ENCODE measurements around the gene AQP12A.

The AQP12A gene

DNA sequence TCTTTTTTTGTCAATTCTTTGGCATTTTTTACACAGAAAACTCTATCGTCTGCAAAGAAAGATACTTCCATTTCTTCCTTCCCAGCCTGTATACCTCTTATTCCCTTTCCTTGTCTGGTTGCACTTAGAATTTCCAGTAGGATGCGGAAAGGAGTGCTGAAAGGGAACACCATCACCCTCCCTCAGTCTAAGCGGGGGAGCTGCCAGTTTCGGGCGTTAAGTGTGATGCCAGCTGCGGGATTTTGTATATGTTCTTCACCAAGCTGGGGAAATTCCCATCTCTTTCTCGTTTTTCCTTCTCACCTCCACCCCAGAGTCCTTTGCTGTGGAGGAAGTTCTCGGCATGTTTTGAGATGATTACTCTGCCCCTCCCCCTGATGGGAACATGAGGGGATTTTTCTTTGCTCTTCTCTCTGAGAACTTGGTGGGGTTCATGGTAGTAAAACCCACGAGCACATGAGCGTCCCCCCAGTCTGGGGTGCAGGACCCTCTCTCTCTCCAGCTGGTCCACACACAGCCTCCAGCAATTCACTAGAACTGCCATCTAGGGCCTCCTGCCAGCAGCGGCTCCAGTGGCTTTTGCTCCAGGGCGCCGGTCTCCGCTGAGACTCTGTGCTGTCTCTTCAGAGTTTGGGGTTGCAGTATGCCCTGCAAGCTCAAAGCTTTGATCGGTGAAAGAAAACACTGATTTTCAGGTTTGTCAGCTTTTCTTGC is 15.5 kb downstream of the AQP12A start:
- no peak for DNase-seq

DNA sequence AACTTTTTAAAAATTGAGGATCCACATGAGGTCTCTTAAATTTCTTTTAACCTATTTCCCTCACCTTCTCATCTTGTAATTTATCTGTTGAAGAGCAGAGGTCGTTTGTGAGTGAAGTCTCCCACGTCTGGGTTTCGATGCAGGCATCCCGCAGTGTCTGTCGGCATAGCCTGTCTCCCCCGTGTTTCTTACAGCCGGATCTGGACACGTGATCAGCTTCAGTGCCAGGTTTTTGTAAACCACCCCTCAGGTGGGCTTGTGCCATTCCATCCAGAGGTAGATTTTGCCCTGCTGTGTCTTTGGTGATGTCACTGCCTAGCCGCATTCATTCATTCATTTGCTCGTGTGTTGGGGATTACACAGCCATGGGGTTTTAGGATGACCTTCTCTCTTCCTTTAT is 16.2 kb downstream of the AQP12A start:
- no peak for DNase-seq

DNA sequence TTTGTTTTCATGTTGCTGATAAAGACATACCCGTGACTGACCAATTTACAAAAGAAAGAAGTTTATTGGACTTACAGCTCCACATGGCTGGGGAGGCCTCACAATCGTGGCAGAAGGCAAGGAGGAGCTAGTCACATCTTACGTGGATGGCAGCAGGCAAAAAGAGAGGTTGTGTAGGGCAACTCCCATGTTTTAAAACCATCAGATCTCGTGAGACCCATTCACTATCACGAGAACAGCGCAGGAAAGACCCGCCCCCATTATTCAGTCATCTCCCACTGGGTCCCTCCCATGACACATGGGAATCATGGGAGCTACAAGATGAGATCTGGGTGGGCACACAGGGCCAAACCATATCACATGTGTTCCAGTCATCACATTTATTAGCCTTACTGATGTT is 16.8 kb downstream of the AQP12A start:
- DNase-seq = no peak

DNA sequence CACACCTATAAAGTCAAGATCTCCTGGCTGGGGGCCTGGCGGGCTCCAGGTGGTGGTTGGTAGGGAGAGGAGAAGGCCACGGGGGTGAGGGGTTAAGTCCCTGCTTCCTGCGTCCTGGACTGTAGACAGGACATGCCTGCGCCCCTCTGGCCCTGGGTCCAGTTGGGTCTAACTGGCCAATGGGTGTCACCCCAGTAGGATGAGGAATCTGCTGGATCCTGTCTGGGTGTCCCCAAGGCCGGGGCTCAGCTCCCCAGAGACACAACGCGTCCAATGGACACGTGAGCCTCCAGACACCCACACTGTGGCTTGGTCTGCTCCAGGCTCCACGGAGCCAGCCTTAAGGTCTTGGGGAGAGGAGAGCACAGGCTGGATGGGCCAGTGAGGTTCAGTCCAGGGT is 19.6 kb downstream of the AQP12A start:
- DNase-seq = no peak

DNA sequence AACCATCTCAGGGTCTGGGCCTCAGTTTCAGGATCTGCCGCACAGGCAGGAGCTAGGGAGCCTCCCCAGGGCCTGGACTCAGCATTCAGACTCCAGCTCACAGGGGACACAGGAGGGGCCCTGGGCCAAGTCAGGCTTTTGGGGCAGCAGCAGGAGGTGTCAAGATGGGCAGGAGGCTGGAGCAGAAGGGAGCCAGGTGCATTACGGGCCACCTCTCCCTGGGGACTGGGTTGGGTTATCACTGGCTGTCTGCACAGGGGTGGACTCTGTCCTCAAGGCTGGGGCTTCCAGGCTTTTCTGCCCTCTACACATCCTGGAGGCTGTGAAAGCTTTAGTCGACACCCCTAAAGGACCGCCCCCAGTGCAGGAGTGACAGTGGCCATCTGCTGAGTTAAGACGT is 20.0 kb downstream of the AQP12A start:
- no peak for DNase-seq

DNA sequence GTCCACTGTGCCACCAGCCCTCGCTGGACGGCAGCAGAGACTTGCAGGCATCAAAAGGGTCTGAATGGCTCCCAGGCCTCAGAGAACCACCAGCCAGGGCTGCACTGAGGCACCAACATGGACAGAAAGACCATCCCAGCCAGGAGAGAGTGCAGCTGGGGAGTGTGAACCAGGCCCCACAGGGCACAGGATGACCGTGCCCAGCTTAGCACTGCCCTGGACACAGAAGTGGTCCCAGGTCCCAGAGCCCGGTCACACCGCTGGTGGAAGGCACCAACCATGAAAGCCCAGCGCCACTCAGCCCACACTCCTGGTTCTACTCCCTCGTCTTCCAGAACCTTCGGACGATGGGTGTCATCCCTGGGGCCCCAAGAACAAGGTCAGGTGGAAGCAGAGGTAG is 20.5 kb downstream of the AQP12A start:
- DNase-seq = no peak

DNA sequence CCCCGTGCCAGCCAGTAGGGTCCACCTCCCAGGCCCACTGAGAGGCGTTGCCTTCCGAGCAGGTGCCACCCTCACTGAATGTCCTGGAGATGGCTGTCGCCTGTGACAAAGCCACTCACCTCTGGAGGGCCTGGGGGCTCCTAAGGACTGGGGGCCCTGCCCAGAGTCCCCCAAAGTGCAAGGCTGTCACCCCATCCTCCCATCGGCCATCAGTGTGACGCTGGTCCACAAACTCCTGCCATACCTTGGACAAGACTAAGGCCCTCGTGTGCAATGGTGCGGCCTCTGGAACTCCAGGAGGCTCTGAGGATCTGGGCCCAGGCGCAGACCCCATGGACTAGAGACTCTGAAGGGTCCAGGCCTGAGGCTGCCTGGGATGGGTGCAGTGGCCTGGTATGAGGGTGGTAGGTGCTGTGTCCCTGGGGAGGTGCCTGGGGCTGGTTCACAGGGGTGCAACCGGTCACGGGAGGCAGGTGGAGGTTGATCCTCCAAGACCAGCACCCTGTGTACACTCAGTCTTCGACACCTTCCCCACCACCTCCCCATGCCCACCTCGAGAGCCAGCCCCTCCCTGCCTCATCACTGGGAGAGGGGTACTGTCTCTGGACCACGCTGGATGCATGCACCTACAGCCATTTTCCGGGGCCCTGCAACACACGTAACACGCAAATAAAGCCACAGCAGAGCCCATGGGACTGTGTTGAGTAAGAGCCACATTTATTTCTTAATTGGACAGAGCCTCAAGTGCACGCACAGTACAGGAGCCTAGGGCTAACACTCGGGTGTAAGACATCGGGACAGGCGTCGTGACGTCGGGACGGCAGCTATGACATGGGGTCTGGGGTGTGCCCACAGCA is 21.6 kb downstream of the AQP12A start:
- no peak for DNase-seq

DNA sequence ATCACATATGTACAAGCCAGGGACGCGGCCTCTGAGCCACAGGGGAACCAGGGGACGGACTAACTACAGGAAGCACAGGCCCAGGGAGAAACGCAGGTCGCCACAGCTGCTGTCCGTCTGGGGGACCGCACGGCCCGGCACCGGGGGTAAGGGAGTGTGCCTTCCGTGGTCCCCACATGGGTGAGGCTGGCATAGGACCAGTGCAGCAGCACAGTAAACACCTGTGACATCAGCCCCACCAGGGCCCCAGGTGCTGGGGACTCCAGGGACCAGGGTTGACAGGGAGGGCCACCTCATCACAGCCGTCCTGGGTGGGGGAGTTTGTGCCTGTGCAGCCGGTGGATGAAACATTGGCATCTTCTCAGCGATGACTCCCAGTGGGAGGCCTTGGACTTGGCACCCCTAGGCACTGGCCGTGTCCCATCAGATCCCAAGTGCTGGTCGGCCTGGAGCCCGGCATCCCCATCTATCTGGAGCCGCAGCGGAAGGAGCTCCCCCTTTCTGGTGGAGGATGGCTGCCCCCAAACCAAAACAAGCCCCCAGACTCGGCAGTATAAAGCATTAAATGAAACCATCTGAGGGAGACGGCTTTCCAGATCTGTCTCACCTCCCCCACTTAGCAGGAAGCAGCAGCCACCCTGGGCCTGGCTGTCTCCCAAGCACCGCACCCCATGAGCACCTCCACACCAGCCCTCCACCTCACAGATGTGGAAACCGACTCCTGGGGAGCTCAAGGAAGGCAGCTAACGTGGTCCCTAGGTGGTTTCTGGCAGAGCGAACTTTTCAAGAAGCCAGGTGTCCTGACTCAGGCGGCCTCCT is 22.5 kb downstream of the AQP12A start:
- no peak for DNase-seq

DNA sequence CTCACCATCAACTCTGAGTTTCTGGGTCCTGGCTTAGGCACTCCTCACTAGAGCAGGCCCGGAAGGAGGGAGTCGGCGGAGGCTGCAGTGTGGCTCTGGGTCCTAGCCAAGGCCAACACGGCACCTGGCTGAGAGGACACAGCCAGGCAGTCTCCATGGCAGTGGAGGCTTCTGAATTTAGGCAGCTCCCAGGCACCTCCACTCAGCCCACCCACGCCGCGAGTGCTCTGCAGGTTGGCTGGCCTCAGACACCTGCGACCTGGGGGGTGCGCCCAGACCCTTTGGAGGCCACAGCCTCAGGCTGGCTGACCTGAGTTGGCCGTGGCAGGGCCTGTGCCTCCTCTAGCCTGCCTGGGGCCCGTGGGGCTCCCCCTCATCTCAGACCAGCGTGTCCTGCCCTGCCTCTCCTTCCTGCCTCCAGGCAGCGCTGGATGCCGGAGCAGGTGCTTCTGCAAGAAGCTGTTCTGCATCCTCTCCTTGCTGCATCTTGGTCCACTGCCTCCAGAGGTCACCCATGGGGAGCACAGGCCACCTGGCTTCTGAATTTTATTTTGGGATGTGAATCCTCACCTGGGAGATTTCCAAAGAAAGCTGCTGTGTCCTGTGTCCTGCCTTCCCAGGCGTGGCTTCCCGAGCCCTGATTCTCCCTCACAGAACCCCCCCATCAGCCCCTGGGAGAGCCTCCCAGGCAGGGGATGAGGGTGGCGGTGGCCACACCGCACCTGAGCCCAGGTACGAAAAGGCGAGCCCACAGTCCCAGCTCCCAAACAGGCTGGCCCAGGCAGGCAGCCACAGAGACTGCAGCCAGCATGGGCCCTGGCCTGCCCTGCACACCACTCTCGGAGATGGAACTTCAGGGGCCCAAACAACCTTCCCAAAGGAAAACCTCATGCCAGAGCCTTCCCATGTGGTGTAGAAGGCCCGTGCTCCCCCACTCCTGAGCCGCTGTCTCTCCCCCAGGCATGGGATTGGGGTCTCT is 23.4 kb downstream of the AQP12A start:
- DNase-seq = peak in 1 of 58 donors; percentile 19

DNA sequence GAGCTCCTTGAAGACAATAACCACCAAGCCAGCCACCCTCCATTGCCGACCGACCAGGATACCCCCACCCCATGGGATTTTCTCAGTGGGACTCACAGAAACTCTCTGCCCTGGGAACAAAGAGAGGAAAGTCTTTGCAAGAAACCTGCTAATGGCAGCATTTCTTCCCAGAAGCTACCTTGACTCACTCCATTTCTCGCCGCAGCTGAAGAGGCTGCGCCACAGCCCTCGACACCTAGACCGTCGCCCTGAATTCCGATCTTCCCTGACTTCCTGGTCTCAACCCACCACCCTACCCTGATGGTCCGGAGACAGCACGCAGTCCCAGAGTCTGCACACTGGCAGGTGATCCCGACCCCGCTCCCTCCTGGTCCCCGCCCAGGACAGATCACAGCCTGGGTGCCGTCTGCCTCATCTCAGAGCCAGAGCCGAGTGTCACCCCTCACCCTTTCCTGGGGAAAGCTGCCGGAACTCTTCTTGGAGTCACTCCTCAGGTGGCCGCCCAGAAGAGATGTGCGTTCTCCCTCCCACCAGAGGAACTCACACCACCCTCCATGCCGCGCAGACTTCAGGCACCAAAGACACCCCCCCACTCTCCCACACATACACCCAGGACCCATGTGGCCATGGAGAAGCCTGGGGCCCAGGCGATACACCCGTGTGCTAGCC is 24.6 kb downstream of the AQP12A start:
- no peak for DNase-seq

DNA sequence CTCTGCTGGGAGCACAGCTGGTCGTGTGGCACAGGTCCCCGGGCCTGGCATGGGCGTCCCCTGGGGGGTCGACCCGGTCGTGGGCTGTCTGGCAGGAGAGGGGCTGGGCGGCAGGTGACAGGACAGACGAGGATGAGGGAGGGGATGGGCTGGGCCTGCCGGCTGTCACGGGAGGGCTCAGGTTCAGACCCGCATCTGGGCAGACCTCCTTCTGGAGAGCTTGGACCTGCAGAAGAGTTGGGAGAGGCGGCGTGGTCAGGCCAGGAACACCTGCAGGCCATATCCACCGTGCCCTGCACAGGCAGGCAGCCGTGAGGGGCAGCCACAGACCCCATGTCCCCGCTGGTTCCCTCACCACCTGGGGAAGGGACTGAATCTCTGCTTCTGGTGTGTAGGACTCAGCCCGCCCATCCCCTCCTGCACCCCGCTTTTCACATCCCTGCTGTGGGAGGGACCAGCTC is 25.5 kb downstream of the AQP12A start:
- no peak for DNase-seq

DNA sequence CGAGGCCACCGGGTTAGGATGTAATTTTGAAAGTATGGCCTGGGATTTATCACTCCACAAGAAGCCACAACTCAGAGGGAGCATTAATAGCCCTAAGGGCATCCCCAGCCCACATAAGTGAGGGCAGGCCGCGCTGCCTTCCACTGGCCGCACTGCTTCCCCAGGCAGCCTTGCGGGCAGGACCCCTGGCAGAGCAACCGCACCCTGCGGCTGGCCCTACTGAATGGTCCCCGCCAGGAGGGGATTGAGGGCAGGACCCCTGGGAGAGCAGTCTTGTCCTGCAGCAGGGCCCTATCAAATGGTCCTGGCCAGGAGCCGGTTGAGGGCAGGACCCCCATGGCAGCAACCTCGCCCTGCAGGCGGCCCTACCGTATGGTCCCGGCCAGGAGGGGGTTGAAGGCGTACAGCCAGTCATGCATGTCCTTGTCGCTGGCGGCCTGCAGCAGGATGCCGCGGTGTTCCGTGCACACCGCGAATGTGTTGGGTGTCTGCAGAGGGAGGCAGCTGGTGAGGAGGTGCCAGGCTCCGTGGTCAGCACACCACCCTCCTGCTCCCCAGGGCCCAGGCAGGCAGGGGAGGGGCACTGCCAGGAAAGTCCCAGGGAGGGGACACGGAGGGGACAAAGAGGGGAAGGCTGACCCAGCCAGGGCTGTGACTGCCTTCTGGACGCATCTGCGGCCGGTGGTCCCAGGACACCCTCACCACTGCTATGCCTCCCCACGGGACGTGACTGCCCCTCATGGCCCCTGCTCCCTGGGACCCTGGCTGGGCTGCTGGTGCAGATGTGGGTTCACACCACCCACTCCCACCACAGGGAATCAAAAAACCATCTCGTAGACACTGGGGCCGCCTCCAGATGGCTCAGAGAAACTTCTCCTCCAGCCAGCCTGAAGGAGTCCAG is 26.3 kb downstream of the AQP12A start:
- no peak for DNase-seq

DNA sequence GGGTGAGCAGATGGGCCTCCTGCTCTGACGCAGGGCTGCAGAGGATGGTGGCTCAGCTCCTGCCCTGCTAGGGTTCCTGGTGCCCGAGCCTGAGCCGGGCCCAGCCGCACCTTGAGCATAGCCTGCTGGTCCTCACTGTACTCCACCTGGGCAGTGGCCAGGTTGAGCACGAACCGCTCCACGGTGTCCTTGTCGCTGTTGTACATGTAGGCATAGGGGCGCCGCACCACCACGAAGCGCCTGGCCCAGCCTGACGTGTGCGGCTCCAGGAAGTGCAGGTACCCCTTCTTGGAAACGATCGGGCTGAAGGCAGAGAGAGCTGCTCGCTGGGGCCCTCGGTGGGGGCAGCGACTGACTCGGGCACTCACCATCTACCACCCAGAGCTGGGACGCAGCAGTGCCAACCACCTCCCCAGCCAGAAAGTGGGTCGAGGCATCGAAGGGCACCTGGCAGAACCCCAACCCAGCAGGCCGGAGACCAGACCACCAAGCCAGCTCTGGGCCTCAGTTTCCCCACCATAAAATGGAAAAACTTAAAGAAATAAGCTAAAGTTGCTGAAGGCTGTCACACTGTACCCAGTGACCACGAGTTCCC is 27.3 kb downstream of the AQP12A start:
- no peak for DNase-seq

DNA sequence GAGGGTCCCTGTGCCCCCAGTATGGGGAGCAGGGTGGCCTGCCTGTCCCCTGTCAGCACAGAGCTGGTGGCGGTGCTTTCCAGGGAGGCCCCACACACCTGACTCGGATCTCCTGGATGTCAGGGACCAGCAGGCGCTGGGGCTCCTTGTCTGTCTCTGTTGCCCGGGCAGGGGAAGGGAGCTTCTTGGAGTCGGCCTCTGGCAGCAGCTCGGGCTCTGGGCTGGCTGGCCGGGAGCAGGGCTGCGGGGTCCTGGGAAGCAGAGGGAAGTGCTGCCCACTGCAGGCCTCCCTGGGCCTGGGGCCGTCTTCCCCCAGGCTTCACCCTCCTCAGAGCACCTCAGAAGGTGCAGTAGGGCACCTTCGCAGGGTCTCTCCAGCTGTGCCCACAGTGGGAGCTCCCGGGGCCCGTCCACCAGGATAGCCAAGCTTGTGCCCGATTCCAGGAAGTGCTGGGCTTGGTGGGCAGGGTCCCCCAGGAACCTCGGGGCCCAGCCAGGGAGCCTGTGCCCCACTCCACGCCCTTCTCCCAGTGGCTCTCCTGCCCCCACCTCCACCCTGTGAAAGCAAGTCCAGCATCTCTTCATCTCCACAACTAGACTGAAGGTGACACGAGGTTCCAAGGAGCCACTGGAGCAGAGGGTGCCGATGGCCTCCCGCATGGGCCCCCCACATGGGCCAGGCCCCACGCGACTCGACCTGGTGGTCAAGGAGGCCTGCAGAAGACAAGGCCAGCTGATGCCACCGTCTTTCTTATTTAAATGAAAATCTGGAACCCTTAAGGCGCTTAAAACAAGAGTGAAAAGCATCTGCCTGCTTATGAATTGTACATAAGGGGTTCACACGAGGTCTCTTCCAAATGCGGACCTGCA is 28.2 kb downstream of the AQP12A start:
- DNase-seq = no peak

DNA sequence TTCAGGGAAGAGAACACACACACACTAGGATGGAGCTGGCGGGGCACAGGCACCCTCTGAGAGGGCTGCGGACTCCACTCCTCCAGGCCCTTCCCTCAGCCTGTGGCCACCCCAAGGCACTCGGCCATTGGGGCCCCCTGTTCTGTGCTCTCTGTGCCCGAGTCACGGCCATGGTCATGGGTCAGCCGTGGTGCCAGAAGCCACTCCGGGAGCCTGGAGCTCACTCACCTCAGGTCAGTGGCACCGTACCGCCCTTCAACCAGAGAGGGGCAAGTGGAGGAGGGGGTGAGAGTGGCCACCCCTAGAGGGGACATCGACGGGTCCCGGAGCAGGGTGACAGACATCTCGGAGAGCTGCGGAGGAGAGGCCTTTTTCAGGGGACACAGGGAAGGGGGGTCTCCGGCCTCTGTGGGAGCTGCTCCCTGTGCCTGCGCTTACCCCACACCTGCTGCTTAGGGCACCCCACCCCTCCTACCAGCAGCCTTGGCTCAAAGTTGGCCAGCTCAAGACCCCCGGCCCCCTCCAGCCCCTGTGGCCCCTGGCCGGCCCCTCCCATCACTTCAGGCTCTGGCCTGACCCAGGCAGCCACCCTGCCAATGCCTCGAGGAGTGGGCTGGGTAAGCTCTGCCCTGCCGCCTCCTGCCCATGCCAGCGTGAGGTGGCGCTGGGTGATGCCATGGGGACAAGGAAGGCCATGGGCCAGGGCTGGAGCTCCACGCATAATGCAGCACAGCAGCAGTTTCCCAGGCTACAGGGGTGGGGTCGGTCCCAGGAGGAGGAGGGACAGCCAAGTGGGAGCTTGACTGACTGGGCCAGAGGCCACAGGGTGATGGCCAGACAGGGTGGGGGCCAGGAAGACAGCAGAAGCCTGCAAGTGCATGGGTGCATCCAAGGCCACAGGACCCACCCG is 29.3 kb downstream of the AQP12A start:
- DNase-seq = peak in 13 of 58 donors; percentile 13 to 72 (median 24)

DNA sequence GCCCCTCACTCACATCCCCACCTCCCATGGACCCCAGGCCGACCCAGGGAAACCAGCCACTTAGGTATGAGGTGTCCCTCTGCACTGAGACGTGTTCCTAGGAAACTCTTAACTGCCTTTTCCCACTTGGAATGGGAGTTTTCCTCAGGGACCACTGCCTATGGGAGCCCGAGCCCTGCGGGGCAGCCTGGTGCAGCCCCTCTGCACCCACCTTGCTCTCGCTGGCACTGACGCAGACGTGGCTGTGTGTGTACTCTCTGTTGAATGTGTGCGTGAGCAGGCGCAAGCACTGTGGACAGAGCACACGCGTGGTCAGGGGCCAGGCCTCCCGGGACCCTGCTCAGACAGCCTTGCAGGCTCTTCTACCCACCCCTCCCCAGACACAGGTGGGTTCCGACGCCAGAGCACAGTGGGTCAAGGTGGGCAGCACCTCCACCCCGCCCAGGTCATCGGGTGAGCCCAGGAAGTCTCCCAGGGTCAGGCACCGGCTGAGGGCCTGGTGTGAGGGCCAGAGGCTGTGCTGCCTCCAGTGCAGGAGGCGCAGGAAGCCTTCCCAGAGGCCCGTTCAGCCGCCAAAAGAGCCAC is 30.0 kb downstream of the AQP12A start:
- no peak for DNase-seq

Measured in anterior cingulate cortex (tissue), 58 donors.